HG02623 (cell line): ENCODE measurements around the gene OR10A3.

Source experiments
- ATAC-seq: cut with Tn5 transposase; IDR thresholded peaks from one replicate; pipeline ENCODE4 v1.9.1; 2021; ENCODE audit warnings: moderate library complexity; ENCODE audit not compliant: unreplicated experiment

The OR10A3 gene

DNA sequence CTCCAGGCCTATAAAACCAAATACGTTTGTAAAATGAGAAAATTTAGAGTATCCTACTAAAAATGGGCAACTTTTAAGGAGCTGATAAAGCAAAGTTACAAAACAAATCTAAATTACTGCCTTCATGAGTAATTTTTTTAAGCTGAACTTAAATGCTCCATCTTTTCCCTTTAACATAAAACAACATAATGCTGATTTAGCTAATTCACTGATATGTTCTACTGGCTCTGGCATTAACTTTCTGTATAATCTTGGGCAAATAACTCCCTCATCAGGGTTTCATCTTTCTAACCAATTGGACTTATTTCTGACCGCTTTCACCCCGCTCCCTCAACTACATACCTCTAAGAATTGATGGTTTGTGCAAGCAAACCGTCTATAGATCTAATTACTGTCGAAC lies 362 bp downstream of the OR10A3 start:
- no peak for ATAC-seq

DNA sequence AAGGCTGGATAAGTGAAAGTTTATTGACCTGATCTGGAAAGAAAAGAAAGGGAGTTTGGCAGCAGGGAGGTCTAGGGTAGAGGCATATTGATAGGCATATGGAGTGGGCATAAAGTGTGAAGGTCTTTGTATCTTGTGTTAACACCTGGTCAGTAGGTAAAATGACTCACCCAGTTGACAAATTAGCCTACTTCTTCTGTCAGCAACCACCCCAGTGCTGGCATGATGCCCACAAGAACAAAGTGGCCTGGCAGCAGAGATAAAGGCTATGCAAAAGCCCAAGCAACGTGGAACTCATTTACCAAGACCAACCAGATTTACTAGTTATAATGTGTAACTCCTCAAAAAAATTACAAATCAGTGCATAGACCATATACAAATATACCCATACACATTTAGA lies 4.9 kb downstream of the OR10A3 start:
- ATAC-seq: no peak

DNA sequence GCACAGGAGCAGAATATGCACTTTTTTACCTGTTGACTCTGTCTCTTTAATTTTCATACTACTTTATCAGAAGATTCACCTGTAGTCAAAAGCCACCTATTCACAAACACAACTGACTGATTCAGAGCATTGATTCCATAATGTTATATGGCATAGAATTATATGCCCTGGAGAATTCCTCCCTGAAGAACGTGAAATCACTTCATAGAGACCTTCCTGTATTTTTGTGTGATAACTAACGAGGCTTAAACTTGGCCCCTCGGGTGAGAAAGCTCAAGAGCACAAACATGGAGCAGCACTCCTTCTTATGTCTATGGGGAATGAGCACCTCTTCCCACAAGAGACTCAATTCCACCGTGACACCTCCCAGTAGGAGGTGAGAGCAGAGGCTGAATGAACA lies 10.3 kb downstream of the OR10A3 start, which contains the start of gene OR10A6:
TSS of gene OR10A6 (minus strand) at position 101 of the 400 bp plus-strand sequence. CDS start 2,606 bp downstream, outside the sequence.
- no peak for ATAC-seq

DNA sequence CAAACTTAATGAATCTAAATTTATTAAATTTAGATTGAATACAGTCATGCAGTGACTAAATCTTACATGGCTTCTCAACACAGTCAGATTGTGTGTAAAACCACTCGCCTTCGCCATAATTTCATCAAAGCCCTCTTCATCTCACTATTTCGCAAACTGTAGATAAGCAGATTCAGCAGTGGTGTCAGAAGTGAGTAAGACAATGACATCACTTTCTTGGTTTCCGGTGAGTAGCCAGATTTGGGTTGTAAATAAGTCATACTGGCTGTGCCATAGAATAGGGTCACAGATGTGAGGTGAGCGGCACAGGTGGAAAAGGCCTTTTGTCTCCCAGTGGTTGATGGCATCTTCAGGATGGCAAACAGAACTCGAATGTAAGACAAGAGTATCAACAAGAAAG lies 13.9 kb downstream of the OR10A3 start:
- no peak for ATAC-seq

DNA sequence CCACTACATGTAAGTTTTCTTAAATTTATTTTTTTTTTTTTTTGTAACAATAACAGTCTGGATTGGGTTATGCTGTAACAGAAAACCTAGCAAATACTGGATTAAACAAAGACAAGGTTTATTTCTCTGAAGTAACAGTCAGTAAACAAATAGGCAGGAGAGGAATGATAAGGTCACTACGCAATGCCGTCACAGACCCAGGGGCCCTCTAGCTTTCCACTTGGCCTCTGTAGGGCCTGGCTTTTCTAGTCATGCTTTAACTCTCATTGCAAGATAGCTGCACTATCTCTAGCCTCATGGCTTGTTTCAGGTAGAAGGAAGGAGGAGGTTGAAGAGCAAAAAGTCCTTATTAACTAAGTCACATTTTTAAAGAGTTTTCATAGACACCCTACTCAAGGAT lies 17.0 kb downstream of the OR10A3 start:
- ATAC-seq: no peak

DNA sequence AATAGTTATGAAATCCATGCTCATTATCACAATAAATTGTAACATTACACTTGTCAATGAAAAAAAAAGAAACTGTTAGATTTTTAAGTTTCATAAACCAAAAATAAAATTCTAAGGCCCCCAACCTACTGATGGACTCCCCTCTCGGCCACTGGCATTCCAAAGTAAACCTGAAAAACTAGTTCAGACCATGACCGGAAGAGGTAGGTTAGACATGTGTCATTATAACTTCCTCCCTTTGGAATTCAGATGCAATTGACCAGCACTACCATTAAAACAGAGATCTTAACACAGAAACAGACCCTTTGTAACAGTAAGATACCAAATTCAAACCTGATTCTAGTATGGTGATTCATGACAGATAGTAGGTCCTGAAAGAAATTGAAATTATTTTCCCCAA lies 23.4 kb downstream of the OR10A3 start:
- ATAC-seq: no peak

DNA sequence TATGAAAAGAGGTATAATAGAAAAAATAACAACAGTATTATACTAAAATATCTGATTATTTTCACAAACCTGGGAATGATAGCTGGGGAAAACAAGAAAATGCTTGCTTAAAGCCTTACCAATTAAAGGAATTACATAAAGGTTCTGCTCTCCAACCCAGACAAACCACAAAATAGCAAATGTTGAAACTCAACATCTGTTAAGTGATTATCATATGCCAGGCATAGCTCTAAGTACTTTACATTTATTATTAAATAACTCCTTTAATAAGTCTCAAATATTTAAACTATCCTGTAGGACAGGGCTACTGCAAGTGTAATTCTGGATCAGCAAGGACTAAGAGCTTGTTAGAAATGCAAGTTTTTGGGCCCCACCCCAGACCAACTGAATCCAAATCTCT lies 30.5 kb downstream of the OR10A3 start:
- ATAC-seq: no peak

DNA sequence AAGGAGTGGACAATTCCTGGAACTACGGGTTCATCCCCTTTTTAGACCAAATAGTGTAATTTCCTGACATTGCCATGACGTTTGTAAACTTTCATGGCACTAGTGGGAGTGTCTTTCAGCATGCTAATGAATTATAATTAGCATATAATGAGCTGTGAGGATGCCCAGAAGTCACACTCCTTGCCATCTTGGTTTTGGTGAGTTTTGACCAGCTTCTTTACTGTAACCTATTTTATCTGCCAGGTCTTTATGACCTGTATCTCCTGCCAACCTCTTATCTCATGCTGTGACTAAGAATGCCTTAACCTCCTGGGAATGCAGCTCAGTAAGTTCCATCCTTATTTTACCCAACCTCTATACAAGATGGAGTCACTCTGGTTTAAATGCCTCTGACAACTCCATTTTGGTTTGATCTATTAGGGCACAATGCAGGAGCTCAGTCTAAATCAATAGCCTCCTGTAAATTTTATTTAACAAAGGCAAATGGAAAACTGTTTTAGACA lies 31.2 kb downstream of the OR10A3 start:
- ATAC-seq: no peak

DNA sequence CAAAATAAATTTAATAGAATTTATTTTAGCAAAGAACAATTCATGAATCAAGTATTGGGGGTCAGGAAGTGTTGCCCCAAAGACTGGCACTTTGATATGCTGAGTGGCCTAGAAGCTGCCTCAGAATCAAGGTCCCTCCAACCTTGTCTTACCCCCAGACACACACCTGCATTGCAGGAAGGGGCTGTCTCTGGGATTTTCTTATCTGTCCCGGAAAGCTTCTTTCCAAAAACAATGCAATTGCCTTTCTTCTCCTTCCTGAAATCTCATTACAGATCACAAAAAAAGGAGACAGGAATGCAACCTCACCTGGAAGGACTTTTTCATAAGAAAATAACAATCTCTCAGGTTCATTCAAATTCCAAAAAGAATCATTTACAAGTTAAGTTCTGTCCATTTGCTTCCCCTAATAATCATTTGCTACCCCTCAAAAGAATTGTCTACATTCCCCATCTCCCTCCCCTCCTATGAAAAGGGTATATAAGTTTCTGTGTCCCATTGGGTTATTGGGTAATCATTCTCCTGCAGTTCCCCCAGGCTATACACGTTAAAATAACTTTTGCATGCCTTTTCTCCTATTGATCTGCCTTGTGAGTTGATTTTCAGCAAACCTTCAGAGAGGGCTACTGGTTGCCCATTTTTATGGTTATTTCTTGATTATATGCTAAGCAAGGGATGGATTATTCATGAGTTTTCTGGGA lies 31.8 kb downstream of the OR10A3 start:
- no peak for ATAC-seq

DNA sequence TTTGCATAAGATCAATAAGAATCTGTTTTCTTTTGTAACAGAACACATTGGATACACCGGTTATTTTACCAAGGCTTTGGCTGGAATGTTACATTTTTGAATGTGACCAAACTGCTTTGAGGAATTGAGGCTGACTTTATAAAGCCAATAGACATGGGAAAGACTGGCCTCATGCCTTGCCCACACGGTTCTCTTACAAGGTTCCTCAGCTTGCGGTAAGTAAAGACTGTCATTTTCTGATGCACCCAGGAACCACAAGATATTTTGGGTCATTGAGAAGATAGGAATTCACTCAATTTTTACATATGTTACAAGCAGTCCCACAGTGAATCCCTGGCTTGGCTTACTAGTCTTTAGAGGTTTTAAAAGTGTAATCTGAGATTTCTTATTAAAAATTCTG lies 34.4 kb downstream of the OR10A3 start:
- ATAC-seq: no peak

DNA sequence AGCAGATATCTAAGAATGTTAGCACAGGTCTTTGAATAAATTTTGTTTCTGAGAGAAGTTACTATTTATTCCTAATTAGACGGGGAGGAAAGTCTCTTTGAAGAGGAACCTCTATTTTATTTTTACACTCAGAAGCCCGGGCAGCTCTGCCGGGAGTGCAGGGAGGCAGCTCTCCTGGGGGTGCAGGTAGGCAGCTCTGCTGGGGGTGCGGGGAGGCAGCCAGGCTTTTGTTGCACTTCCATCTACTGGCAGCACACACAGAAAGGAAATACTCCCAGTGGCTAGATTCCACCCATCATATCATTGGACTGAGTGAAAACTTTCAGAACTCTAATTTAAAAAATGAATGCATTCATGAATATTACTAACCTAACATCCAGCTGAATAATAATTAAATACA lies 35.0 kb downstream of the OR10A3 start:
- ATAC-seq: no peak

DNA sequence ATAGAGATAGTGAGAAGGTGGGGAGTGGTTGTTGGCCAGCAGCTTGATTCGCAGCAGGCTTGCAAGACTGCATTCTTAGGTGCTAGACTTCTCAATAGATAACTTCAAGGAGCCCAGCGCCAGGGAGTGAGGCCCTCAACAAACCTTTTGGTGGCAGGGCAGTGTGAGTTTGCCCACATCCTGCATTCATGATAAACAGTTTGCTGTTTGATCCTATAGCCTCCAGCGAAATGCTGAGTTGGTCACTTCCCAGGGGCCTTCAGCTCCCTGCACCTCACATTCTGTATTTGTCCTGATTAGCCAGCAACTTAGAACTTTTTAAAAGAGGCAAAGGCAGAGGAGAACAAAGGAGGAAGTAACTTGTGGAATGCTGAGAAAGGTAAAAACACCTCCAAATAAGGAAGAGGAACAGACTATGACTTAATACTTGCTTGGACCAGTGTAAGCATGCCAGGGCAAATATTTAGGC lies 35.5 kb downstream of the OR10A3 start:
- no peak for ATAC-seq

DNA sequence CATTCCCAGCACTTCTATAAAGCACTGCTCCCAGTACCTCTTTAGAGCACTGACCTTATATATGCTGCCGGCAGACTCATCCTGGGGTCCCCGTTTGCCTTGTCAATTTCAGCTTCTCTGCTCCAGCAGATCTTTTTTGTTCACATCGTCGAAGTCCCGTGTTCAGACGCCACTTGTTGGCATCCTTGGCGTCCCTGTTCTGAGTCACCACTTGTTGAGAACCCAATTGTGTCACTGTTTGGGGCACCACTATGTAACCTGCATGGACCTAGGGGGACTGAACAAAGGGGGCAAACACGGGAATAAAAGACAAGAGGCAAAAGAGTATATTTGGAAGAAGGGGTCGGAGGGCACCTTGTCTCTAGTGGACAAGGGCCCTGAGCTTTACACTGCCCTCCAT lies 36.0 kb downstream of the OR10A3 start:
- no peak for ATAC-seq

DNA sequence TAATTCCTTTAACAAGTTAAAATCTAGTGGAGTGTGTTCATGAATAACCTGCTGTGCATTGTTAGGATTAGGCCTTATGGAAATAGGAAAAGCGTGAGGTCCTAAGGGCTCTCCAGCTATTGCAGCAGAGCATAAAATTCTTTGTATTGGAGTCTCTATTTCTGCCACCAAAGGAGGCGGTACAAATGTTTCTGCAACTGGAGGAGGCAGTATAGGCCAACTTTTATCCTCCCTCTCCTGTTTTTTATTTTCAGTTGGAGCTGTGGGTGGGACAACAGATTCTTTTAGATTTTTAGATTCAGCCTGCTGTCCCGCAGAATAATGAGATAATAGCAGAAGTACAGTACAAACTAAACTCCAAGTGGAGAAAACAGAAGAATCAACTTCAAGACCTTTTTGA lies 36.6 kb downstream of the OR10A3 start:
- no peak for ATAC-seq

DNA sequence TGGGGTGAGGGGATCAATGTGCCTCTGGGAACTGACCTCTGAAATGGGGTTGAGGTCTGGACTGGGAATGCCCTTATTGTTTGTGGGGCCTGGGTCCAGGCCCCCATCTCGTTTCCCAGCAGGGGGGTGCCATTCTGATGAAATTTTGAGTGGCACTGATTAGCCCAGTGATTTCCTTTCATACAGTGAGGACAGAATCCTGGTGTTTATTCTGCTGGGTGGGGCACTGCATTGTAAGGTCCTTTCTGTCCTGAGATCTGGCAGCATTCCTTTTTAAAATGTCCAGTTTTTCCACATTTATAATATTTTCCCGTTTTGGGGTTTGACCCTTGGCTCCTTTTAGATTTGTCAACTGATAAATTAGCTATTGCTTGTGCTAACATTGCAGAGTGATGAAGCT lies 37.6 kb downstream of the OR10A3 start:
- ATAC-seq: no peak

DNA sequence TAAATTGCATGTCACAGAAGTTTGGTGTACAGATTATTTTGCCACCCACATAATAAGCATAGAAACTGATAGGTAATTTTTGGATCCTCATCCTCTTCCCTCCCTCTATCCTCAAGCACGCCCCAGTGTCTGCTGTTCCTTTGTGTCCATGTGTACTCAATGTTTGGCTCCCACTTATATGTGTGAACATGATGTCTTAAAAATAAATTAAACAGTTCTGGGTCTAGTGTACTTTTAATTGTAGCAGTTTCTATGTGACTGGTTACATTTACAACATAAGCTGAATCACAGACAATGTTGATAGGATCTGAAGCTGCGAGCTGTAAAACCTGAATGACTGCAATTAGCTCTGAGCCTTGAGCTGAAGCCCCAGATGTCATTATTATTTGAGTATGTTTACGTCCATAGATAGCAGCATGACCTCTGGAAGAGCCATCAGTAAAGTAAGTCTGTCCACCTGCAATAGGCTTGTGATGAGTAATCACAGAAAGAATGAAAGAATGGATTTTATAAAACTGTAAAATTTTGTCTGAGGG lies 40.1 kb downstream of the OR10A3 start:
- no peak for ATAC-seq

DNA sequence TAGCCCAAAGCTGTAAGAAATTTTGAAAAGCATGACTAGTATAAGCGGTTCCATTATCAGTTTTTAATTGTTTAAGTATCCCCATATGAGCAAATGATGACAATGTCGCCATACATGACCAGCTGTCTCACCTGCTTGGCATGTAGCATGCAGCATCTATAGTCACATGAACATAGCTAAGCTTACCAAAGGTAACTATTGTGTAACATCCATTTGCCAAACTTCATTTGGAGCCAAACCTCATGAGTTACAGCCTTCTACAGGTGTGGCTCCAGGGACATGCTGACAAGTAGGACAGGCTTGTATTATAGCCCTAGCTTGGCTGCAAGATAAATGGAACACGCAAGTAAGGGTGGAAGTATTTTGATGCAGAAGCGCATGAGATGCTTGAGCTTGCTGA lies 40.8 kb downstream of the OR10A3 start:
- ATAC-seq: no peak

DNA sequence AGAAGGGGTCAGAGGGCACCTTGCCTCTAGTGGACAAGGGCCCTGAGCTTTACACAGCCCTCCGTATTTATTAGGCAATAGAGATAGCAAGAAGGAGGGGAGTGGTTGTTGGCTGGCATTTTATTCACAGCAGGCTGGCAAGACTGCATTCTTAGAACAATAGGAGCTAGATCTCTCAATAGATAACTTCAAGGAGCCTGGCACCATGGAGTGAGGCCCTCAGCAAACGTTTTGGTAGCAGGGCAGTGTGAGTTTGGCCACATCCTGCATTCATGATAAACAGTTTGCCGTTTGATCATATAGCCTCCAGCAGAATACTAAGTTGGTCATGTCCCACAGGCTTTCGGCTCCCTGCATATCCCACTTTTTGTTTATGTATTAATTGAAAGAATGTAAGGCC lies 42.1 kb downstream of the OR10A3 start:
- no peak for ATAC-seq

DNA sequence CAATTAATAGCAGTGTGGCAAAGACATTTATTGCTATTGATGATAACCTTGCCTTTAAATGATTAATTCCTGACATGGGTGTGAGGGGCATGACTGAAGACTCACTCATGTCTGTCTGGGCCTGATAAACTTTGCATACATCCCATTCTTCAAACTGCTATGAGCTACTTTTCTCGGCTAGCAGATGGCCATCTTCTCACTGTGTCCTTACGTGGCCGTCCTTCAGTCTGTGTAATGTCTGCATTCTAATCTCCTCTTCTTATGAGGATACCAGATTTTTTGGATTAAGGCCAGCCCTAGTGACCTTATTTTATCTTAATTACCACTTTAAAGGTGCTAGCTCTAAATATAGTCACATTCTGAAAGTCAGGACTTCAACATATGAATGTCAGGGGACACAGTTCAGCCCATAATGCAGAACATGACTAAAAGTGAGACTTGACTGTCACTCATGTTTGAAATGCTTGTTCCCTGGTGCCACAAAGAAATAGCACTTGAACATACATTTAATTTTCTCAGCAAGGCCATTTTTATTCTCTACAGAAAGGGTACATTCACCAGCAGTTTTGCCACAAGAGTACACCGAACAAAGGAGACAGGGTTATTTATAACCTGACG lies 42.7 kb downstream of the OR10A3 start:
- ATAC-seq: no peak

DNA sequence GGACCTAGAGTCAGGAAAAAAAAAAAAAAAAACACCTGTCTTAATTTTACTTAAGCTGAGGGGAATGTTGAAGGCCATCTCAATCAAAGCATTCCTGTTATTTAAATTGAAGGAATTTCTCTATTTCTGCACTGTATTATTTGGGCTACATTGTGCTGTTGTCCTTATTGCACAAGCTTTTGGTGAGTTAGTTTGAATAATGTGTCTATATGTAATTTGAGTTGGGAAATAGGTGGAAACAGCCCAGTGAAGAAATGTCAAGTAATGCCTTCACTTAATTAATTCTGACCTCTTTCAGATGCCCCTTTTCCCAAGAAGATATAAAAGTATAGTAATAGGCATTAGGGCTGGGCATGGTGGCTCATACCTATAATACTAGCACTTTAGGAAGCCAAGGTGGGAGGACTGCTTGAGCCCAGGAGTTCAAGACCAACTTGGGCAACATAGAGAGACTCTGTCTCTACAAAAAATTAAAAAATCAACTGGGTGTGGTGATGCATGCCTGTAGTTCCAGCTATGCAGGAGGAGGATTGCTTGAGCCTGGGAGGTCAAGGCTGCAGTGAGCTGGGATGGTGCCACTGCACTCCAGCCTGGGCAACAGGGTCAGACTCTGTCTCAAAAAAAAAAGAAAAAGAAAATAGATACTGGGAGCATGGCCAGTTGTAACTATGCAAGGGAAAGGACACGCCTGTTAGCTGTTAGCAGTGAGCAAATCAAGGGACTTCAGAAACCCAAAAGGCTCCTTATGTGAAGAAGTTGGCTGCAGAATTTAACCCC lies 45.3 kb downstream of the OR10A3 start:
- no peak for ATAC-seq

DNA sequence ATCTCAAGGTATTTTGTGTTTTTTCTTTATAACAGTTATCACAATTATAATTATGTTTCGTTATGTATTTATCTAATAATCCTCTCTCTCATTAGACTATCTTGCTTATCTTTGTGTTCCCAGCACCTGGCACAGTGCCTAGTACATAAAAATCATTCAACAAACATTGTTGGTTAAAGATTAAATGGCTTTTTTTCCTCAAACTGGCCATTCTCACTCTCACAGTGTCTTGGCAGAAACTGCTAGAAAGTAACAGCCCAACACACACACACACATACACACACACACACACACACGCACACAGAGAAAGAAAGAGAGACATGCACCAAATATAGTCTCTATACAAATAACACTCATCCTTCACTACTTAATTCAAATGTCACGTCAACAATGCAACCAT lies 47.3 kb downstream of the OR10A3 start:
- no peak for ATAC-seq

DNA sequence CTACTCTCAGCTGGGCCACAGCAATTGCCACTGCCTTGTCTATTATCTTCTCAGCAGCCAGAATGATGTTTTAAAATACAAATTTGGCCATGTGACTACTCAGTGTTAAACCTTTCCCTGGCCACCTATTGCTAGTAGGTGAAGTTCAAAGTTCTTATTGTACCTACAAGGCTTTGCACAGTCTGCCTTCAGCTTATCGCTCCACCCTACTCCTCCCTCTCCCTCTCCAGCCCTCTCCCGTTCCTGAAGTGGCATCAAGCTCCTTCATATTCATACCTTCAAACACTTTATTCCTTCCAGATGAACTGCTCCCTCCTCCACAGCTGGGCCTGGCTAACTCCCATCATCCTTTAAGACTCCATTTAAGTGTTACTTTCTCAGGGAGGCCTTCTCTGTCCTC lies 47.7 kb downstream of the OR10A3 start:
- ATAC-seq: no peak
